ENCODE data around the gene ERGIC1. TPM values are rescaled to one million over a fixed set of nuclear protein-coding genes. Genes with fewer than 3 reads are reported as not detected.

The ERGIC1 gene
- total and polyA plus RNA-seq, 10 of the 15 experiments (the other 5 are each of a cell fraction or from before 2014, with no cell fraction given), result 8.8 to 104 (median 76.3) TPM

DNA sequence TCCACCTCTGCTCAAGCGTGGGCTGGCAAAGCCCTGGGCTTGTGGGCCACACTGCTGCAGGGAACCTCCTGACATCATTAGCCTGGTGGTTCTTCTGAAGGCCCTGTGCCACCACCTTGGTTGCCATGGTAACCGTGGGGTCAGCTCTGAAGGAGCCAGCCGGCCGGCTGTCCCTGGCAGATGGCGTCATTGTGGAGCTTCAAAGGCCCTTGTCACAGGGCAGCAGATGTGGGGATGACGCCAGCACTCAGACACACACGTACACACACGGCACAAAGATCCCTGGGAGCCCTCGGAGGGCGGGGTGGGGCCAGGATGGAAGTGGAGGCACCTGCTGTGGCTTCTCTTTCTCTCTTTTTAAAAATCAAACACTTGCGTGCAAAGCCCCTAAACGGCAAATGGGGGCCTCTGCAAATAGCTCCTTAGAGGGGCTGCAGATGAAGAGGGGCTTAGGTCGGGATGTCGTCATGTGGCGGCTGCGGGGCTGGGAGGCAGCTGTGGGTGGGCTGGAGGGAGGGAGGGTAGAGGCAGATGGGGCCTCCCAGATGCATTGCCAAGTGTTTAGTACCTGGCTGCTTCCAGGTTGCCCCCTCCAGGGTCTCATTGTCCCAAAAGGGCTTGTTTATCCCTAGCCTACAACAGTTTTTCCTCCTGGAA is 105.7 kb downstream of the ERGIC1 start:
- SMC1A ChIA-PET (ENCODE audit: uncharacterized antibody, unreplicated experiment), result no interaction called here
- BruUV-seq (replicated peaks), result no TSS peak
- no peaks in the 10 kb centered on the region for H3K79me2 ChIP-seq (ENCODE audit: control insufficient read depth, insufficient read depth, low read length)
- no peaks in the 10 kb centered on the region for H3K9me3 ChIP-seq (replicated peaks; ENCODE audit: control insufficient read depth, insufficient read depth, low read length)
- RAD21 ChIA-PET (ENCODE audit: unreplicated experiment), result interaction anchor here (1.3 kb wide), 1 partner anchor 225 kb away, joined by 4 read pairs; no protein-coding TSS in a partner anchor
- ATAC-seq (no peak), DNase-seq (ENCODE audit: low read depth, low spot score) (no peak), FAIRE-seq (no peak)
- peaks cover 4 to 14% of the 10 kb centered on the region in 2 experiments for H3K36me3 ChIP-seq (ENCODE audit: control insufficient read depth in 2 of 2, insufficient read depth in 2 of 2, low read length in 1 of 2)
- intact Hi-C loops (cut with micrococcal nuclease; ENCODE audit: unreplicated experiment) (no loop called here), in situ Hi-C loops (cut with MboI) (no loop called here)
- H3K4me3 ChIP-seq, result no peak overlapping the region
- POLR2A ChIA-PET, result no interaction called here
- H3K27ac ChIP-seq (ENCODE audit: control insufficient read depth, insufficient read depth), result no peak overlapping the region
- no peak overlapping the region for H2AFZ ChIP-seq (ENCODE audit: control insufficient read depth, low read depth, low read length)
- H3K27me3 ChIP-seq (replicated peaks in 1 of 2; ENCODE audit: control insufficient read depth in 2 of 2, insufficient read depth in 2 of 2, low read length in 1 of 2), result no peaks in the 10 kb centered on the region
- CTCF ChIA-PET, result interaction anchor here (1.1 to 17.2 kb wide), 3 partner anchors 7 to 243 kb away, joined by 3 to 324 read pairs (median 3); no protein-coding TSS in a partner anchor
- no peak overlapping the region for H3K4me2 ChIP-seq (ENCODE audit: control insufficient read depth, insufficient read depth)
- WGBS (ENCODE audit: insufficient coverage, insufficient replicate concordance, low lambda C conversion rate, missing lambda C conversion rate), result 89% methylated on average over 16 of the region's 16 CpGs
- TF ChIP-seq RELB (IDR thresholded peaks at IDR 0.05; ENCODE audit: low read depth), result no peak
- TF ChIP-seq SUZ12 (IDR thresholded peaks at IDR 0.05; ENCODE audit: unreplicated experiment), result no peak
- no peak for TF ChIP-seq E4F1 (IDR thresholded peaks at IDR 0.05; ENCODE audit: borderline replicate concordance, partially characterized antibody)
- TF ChIP-seq BMI1 (IDR thresholded peaks at IDR 0.05; ENCODE audit: borderline replicate concordance), result 0 out of 2 replicates have a peak, but pooled peaks have one; percentile 41
- no peaks in the 10 kb centered on the region for H4K20me1 ChIP-seq (ENCODE audit: control insufficient read depth, insufficient read depth)
- H3K9ac ChIP-seq (ENCODE audit: control insufficient read depth, insufficient read depth, low read length), result no peak overlapping the region
- H3K4me1 ChIP-seq (ENCODE audit: control insufficient read depth, insufficient read depth, low read length), result no peaks in the 10 kb centered on the region
